IPS-18a (cell line): ENCODE results near the gene CDK9.

Source experiments
- H3K27ac ChIP-seq: one replicate; pipeline ENCODE4 v1.5.1; 2013; ENCODE audit warnings: low read length
- H3K27me3 ChIP-seq: one replicate; pipeline ENCODE4 v1.6.1; 2013; ENCODE audit warnings: mild to moderate bottlenecking, low read length; ENCODE audit not compliant: control insufficient read depth, insufficient read depth
- H3K36me3 ChIP-seq: one replicate; pipeline ENCODE4 v1.6.1; 2013; ENCODE audit warnings: low read depth, low read length; ENCODE audit not compliant: control insufficient read depth
- H3K4me1 ChIP-seq: one replicate; pipeline ENCODE4 v1.6.1; 2013; ENCODE audit warnings: low read depth, low read length; ENCODE audit not compliant: control insufficient read depth
- H3K4me3 ChIP-seq: one replicate; pipeline ENCODE4 v1.5.1; 2013; ENCODE audit warnings: low read length
- H3K9ac ChIP-seq: one replicate; pipeline ENCODE4 v1.6.1; 2013; ENCODE audit warnings: mild to moderate bottlenecking, low read length, moderate library complexity
- H3K9me3 ChIP-seq: one replicate; pipeline ENCODE4 v1.6.1; 2013; ENCODE audit warnings: low read depth, low read length; ENCODE audit not compliant: control insufficient read depth

Gene CDK9

DNA sequence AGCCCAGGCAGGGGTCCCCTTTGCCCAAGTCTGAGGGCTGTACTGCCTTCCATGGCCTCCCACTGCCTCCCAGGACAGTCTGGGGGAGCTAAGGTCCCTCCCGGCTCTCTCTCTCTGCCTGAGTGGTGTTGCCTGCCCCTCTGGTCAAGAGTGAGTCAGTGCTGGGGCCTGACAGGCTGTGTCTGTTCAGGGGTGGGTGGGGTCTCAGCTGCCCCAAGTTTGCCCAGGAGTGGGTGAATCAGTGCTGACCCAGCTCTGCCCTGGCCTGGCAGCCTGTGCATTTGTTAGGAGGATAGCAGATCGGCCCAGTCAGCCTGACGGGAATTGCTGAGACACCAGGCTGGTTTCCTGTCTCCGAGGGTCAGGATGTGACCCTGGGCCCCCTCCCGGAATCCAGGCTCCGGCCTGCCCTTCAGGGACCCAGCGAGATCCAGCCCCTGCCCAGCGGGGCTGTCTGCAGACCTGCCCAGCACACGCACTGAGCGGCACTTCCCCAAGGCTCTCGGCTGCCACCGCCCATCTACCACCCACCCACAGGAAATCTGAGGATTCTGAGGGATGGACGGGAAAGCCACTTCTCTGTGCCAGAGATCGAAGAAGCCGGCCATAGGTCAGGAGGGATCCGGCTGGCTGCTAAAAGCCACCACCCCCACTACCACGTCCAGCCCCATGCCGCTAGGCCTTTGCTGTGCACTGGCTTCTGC, 52.7 kb downstream of the CDK9 start:
- Histone ChIP-seq H3K4me3 (no peak overlapping the region), H3K9ac (no peak overlapping the region), H3K36me3 (no peaks in the 10 kb centered on the region), H3K4me1 (no peaks in the 10 kb centered on the region), H3K27ac (no peak overlapping the region), H3K27me3 (no peaks in the 10 kb centered on the region), H3K9me3 (no peaks in the 10 kb centered on the region)
